HCT116 (cell line): ENCODE data around the gene FAM222B. TPM values are rescaled to one million over a fixed set of nuclear protein-coding genes. Genes with fewer than 3 reads are reported as not detected.

Source experiments
- ATAC-seq: fragments of 200-7000 bp; cut with Tn5 transposase; 2 replicates; pipeline ENCODE4 v1.9.1; 2020; ENCODE audit warnings: mild to moderate bottlenecking, moderate library complexity
- BruUV-seq: library from RNA; stranded (reverse); fragments of 400-500 nt; replicated peaks from 2 replicates; lab custom pipeline; 2021; lab: Mats Ljungman, UMichigan
- CTCF ChIA-PET: fragments of 300-600 bp; sonication (Branson Sonifier 250); formaldehyde crosslinking; loops from one replicate; lab custom pipeline; 2021; ENCODE audit warnings: antibody characterized with exemption; lab: Charles Lee
- POLR2A ChIA-PET: fragments of 300-600, 350-600 bp; sonication (Branson Sonifier 250); formaldehyde crosslinking; loops from one replicate; lab custom pipeline; 2021; ENCODE audit warnings: antibody characterized with exemption; lab: Charles Lee
- RAD21 ChIA-PET, 2 experiments: fragments of 300-600 bp; sonication (Branson Sonifier 250); formaldehyde crosslinking; loops; one replicate each; lab custom pipeline; 2023; ENCODE audit warnings: low total read pairs in 2 of 2; ENCODE audit not compliant: uncharacterized antibody in 2 of 2, unreplicated experiment in 2 of 2, low non-redundant PET in 1 of 2; lab: Charles Lee
- DNase-seq: peaks from one replicate; pipeline ENCODE4 v3.0.0-alpha.2; 2010; ENCODE audit warnings: low read depth, low spot score
- H2AFZ ChIP-seq: fragments of 200-600 bp; shearing (Covaris generic), sonication (generic); 2 replicates; pipeline ENCODE4 v1.6.1; 2017; ENCODE audit warnings: low read depth, mixed run types, mixed read lengths, antibody characterized with exemption, low read length; ENCODE audit not compliant: poor library complexity, severe bottlenecking
- H3K27ac ChIP-seq: 2 replicates; pipeline ENCODE4 v1.5.1; 2012; ENCODE audit warnings: low read depth, low read length
- H3K27me3 ChIP-seq: fragments of 200-600 bp; sonication (generic); 2 replicates; pipeline ENCODE4 v1.6.1; 2016; ENCODE audit warnings: mixed run types, low read length, mixed read lengths; ENCODE audit not compliant: insufficient read depth
- H3K36me3 ChIP-seq, 2 experiments: fragments of 200-500 bp in 1 of 2; fragments of 200-600 bp in 1 of 2; sonication (Bioruptor generic) in 1 of 2; sonication (generic) in 1 of 2; 2 replicates each; pipeline versions ENCODE4 v1.5.1 to v1.6.1; 2014 to 2016; ENCODE audit warnings: low read length in 2 of 2, inconsistent platforms in 1 of 2, mixed read lengths in 1 of 2, mixed run types in 1 of 2; ENCODE audit not compliant: insufficient read depth in 2 of 2, control insufficient read depth in 1 of 2
- H3K4me1 ChIP-seq, 2 experiments: fragments of 200-600 bp in 1 of 2; sonication (generic) in 1 of 2; 2 replicates each; pipeline versions ENCODE4 v1.5.1 to v1.6.1; 2012 to 2017; ENCODE audit warnings: low read length in 2 of 2, inconsistent platforms in 1 of 2, mild to moderate bottlenecking in 1 of 2, mixed read lengths in 1 of 2, mixed run types in 1 of 2, moderate library complexity in 1 of 2; ENCODE audit not compliant: insufficient read depth in 2 of 2, control insufficient read depth in 1 of 2
- H3K4me2 ChIP-seq: fragments of 200-600 bp; sonication (generic); 2 replicates; pipeline ENCODE4 v1.6.1; 2017; ENCODE audit warnings: mixed run types, low read length, mixed read lengths
- H3K4me3 ChIP-seq, 2 experiments: fragments of 200-600 bp in 1 of 2; sonication (generic) in 1 of 2; replicated peaks in 1 of 2; 2 replicates each; pipeline ENCODE4 v1.5.1; 2011 to 2016; ENCODE audit warnings: low read length in 2 of 2, control low read depth in 1 of 2, low read depth in 1 of 2, mild to moderate bottlenecking in 1 of 2, mixed read lengths in 1 of 2, mixed run types in 1 of 2
- H3K79me2 ChIP-seq: fragments of 200-600 bp; sonication (generic); 2 replicates; pipeline ENCODE4 v1.6.1; 2017; ENCODE audit warnings: mild to moderate bottlenecking, mixed run types, low read length, moderate library complexity, mixed read lengths; ENCODE audit not compliant: insufficient read depth
- H3K9ac ChIP-seq: fragments of 200-600 bp; sonication (generic); 2 replicates; pipeline ENCODE4 v1.6.1; 2016; ENCODE audit warnings: low read length, mixed read lengths
- H3K9me2 ChIP-seq: fragments of 200-600 bp; sonication (generic), shearing (Covaris generic); 2 replicates; pipeline ENCODE4 v1.6.1; 2017; ENCODE audit warnings: mixed run types, mild to moderate bottlenecking, moderate library complexity; ENCODE audit not compliant: insufficient read depth
- H3K9me3 ChIP-seq, 2 experiments: fragments of 200-500 bp in 1 of 2; fragments of 200-600 bp in 1 of 2; sonication (Bioruptor generic) in 1 of 2; sonication (generic) in 1 of 2; 2 replicates each; pipeline ENCODE4 v1.6.1; 2014 to 2017; ENCODE audit warnings: low read length in 2 of 2, mixed read lengths in 2 of 2, inconsistent platforms in 1 of 2, low read depth in 1 of 2, mild to moderate bottlenecking in 1 of 2, mixed run types in 1 of 2, moderate library complexity in 1 of 2; ENCODE audit not compliant: control insufficient read depth in 1 of 2, insufficient read depth in 1 of 2
- H4K20me1 ChIP-seq: fragments of 200-600 bp; sonication (generic), shearing (Covaris generic); 2 replicates; pipeline ENCODE4 v1.6.1; 2017; ENCODE audit warnings: mixed run types, mild to moderate bottlenecking, moderate library complexity; ENCODE audit not compliant: insufficient read depth
- EZH2phosphoT487 ChIP-seq: fragments of 200-600 bp; IDR thresholded peaks from 2 replicates; pipeline ENCODE4 v1.6.1; 2018; ENCODE audit warnings: antibody characterized with exemption, borderline replicate concordance
- FOSL1 ChIP-seq: IDR thresholded peaks from 2 replicates; pipeline ENCODE4 v1.6.1; 2012; ENCODE audit warnings: low read depth
- POLR2A ChIP-seq: IDR thresholded peaks from 2 replicates; pipeline ENCODE4 v1.7.0; 2011; ENCODE audit warnings: borderline replicate concordance; ENCODE audit not compliant: insufficient read depth, insufficient read length; ENCODE audit errors: extremely low read depth
- REST ChIP-seq: IDR thresholded peaks from 2 replicates; pipeline ENCODE4 v1.6.1; 2012; ENCODE audit warnings: low read depth
- SIN3A ChIP-seq: IDR thresholded peaks from 2 replicates; pipeline ENCODE4 v1.6.1; 2012; ENCODE audit warnings: low read depth
- TCF7L2 ChIP-seq: IDR thresholded peaks from 2 replicates; pipeline ENCODE4 v1.7.0; 2011; ENCODE audit warnings: borderline replicate concordance, inconsistent platforms; ENCODE audit not compliant: insufficient read depth, insufficient read length; ENCODE audit errors: extremely low read depth
- YY1 ChIP-seq: IDR thresholded peaks from 2 replicates; pipeline ENCODE4 v1.6.1; 2011; ENCODE audit warnings: low read length, low read depth, moderate library complexity, mild to moderate bottlenecking; ENCODE audit not compliant: insufficient replicate concordance; ENCODE audit errors: extremely low read depth
- intact Hi-C: fragments of 100-400 bp; cut with micrococcal nuclease; formaldehyde crosslinking; loops from 2 replicates; pipeline ENCODE4 v1.10.0; 2022
- total RNA-seq: library from RNA; stranded (reverse); gene quantifications from one replicate; pipeline ENCODE4 v1.2.1, GENCODE V29; 2021; ENCODE audit not compliant: unreplicated experiment

FAM222B gene
- total RNA-seq, 1 experiment from 2014 or later = 22.7 TPM

GRCh38 chr17:28756049-28756804 is 86.4 kb downstream of the FAM222B start:
- H4K20me1 ChIP-seq = no peaks in the 10 kb centered on the region
- H3K9me3 ChIP-seq = no peaks in the 10 kb centered on the region
- H3K27me3 ChIP-seq = no peaks in the 10 kb centered on the region
- intact Hi-C loops = no loop called here
- TF ChIP-seq YY1 (no peak), EZH2phosphoT487 (no peak)
- CTCF ChIA-PET = interaction anchor here (1.6 kb wide), 1 partner anchor 29 kb away, joined by 5 read pairs; no protein-coding TSS in a partner anchor
- H3K36me3 ChIP-seq = peaks cover 18% of the 10 kb centered on the region in 2 experiments; a peak in 3 of 4 replicates
- no peaks in the 10 kb centered on the region; the same call in 1 of the 2 replicates for H3K79me2 ChIP-seq
- RAD21 ChIA-PET = no interaction called here
- DNase-seq (no peak), ATAC-seq (no peak)
- POLR2A ChIA-PET = interaction anchor here (0.6 kb wide), 1 partner anchor 505 kb away, joined by 3 read pairs; no protein-coding TSS in a partner anchor
- H3K9me2 ChIP-seq = no peaks in the 10 kb centered on the region
- H3K4me3 ChIP-seq = no peak overlapping the region
- H3K4me1 ChIP-seq = peaks cover 2 to 11% of the 10 kb centered on the region in 2 experiments; a peak in 2 of 4 replicates
- BruUV-seq = no TSS peak
- H3K9ac ChIP-seq = no peak overlapping the region
- H3K4me2 ChIP-seq = no peak overlapping the region
- no peak overlapping the region for H3K27ac ChIP-seq
- H2AFZ ChIP-seq = no peak overlapping the region

- Histone ChIP-seq H3K79me2 (peaks cover 7% of the 10 kb centered on the region; the same call in 1 of the 2 replicates), H2AFZ (no peak overlapping the region), H3K9ac (no peak overlapping the region), H4K20me1 (peaks cover 5% of the 10 kb centered on the region; the same call in 1 of the 2 replicates), H3K9me2 (no peaks in the 10 kb centered on the region), H3K4me3 (no peak overlapping the region), H3K4me2 (peak overlapping the region; percentile 19; the same call in 1 of the 2 replicates), H3K27me3 (no peaks in the 10 kb centered on the region), H3K36me3 (peaks cover 22 to 26% of the 10 kb centered on the region in 2 experiments), H3K27ac (no peak overlapping the region), H3K4me1 (peaks cover 2 to 14% of the 10 kb centered on the region in 2 experiments; a peak in 3 of 4 replicates), H3K9me3 (no peaks in the 10 kb centered on the region)
- TF ChIP-seq POLR2A (no peak), TCF7L2 (no peak), FOSL1 (no peak), REST (no peak), SIN3A (no peak), EZH2phosphoT487 (no peak)
- DNase-seq (no peak), ATAC-seq (no peak)
- BruUV-seq = no TSS peak
- POLR2A ChIA-PET = no interaction called here
- RAD21 ChIA-PET = no interaction called here
- intact Hi-C loops = no loop called here
- CTCF ChIA-PET = interaction anchor here (1.6 kb wide), 1 partner anchor 28 kb away, joined by 5 read pairs; no protein-coding TSS in a partner anchor
Observed at GRCh38 chr17:28755486-28755885, 87.1 kb downstream of the FAM222B start.
